MCF 10A (cell line): ENCODE results near the gene ADAMTSL4. TPM values are rescaled to one million over a fixed set of nuclear protein-coding genes. Genes with fewer than 3 reads are reported as not detected.

Experiments used
- BruUV-seq: library from RNA; stranded (reverse); fragments of 400-500 nt; replicated peaks from 2 replicates; lab custom pipeline; 2021; lab: Mats Ljungman, UMichigan
- CTCF ChIA-PET: fragments of 300-600 bp; sonication (Branson Sonifier 250); formaldehyde crosslinking; extraction: SDS; loops from one replicate; lab custom pipeline; 2021; ENCODE audit warnings: antibody characterized with exemption, inconsistent platforms; lab: Yijun Ruan, JAX
- POLR2A ChIA-PET: fragments of 300-600, 350-650 bp; sonication (Branson Sonifier 250); formaldehyde crosslinking; extraction: SDS; loops from one replicate; lab custom pipeline; 2020; ENCODE audit warnings: antibody characterized with exemption, inconsistent platforms; lab: Yijun Ruan, JAX
- DNase-seq: peaks from one replicate; pipeline ENCODE4 v3.0.0-alpha.2; 2018; ENCODE audit not compliant: unreplicated experiment
- H3K27ac Mint-ChIP-seq: one replicate; pipeline ENCODE4 v1.8.0; 2022; ENCODE audit warnings: mild to moderate bottlenecking, low read depth, mixed read lengths; ENCODE audit not compliant: unreplicated experiment
- H3K27me3 Mint-ChIP-seq: one replicate; pipeline ENCODE4 v1.8.0; 2022; ENCODE audit warnings: mixed read lengths; ENCODE audit not compliant: insufficient read depth, unreplicated experiment
- H3K36me3 Mint-ChIP-seq: one replicate; pipeline ENCODE4 v1.8.0; 2022; ENCODE audit warnings: mild to moderate bottlenecking, moderate library complexity, mixed read lengths; ENCODE audit not compliant: insufficient read depth, unreplicated experiment
- H3K4me1 Mint-ChIP-seq: one replicate; pipeline ENCODE4 v1.8.0; 2022; ENCODE audit warnings: mixed read lengths; ENCODE audit not compliant: insufficient read depth, unreplicated experiment
- H3K4me3 Mint-ChIP-seq: one replicate; pipeline ENCODE4 v1.8.0; 2022; ENCODE audit warnings: mild to moderate bottlenecking, moderate library complexity, mixed read lengths; ENCODE audit not compliant: unreplicated experiment
- H3K9me3 Mint-ChIP-seq: one replicate; pipeline ENCODE4 v1.8.0; 2022; ENCODE audit warnings: mixed read lengths; ENCODE audit not compliant: unreplicated experiment
- intact Hi-C: fragments of 100-400 bp; cut with micrococcal nuclease; formaldehyde crosslinking; loops from 2 replicates; pipeline ENCODE4 v1.14.1; 2022
- total RNA-seq: library from RNA; stranded (reverse); gene quantifications from 2 replicates; pipeline ENCODE4 v1.2.3, GENCODE V29; 2022
- TF ChIP-seq, protein P1 (sequence below): fragments of 200-600 bp; IDR thresholded peaks from one replicate; pipeline ENCODE4 v1.8.0; 2022; ENCODE audit warnings: antibody characterized with exemption, mild to moderate bottlenecking; ENCODE audit not compliant: unreplicated experiment

Gene ADAMTSL4
- total RNA-seq, 1 experiment from 2014 or later: 9.6 TPM

DNA sequence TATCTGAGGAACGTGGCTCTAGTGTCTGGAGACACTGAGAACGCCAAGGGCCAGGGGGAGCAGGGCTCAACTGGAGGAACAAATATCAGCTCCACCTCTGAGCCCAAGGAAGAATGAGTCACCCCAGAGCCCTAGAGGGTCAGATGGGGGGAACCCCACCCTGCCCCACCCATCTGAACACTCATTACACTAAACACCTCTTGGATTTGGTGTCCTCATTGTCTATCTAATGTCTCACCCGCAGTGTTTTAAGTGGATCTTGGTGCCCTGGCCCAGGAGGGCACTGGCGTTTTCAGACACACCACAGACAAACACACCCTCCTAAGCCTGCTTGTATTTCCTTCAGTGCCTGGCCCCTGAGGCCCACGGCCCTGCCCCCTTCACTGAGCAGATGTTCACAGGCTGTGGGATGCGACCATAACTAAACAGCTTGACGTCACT lies 35.8 kb upstream of the ADAMTSL4 start:
- Mint-ChIP-seq H3K27me3 (no peaks in the 10 kb centered on the region), H3K27ac (no peak overlapping the region), H3K4me1 (peaks cover 10% of the 10 kb centered on the region), H3K4me3 (no peak overlapping the region), H3K36me3 (peaks cover under 1% of the 10 kb centered on the region), H3K9me3 (no peaks in the 10 kb centered on the region)
- no TSS peak for BruUV-seq
- ChIA-PET POLR2A (interaction anchor here (1.1 to 4.9 kb wide), 2 partner anchors 27 to 149 kb away, joined by 3 to 32 read pairs; partner anchors contain the start of genes RPRD2 and TARS2), CTCF (interaction anchor here (0.5 to 6.3 kb wide), 5 partner anchors 13 to 211 kb away, joined by 3 to 44 read pairs (median 5); no protein-coding TSS in a partner anchor)
- intact Hi-C loops: no loop called here
- TF ChIP-seq, protein P1, sequence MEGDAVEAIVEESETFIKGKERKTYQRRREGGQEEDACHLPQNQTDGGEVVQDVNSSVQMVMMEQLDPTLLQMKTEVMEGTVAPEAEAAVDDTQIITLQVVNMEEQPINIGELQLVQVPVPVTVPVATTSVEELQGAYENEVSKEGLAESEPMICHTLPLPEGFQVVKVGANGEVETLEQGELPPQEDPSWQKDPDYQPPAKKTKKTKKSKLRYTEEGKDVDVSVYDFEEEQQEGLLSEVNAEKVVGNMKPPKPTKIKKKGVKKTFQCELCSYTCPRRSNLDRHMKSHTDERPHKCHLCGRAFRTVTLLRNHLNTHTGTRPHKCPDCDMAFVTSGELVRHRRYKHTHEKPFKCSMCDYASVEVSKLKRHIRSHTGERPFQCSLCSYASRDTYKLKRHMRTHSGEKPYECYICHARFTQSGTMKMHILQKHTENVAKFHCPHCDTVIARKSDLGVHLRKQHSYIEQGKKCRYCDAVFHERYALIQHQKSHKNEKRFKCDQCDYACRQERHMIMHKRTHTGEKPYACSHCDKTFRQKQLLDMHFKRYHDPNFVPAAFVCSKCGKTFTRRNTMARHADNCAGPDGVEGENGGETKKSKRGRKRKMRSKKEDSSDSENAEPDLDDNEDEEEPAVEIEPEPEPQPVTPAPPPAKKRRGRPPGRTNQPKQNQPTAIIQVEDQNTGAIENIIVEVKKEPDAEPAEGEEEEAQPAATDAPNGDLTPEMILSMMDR: no peak
- peak; percentile 32 for DNase-seq

DNA sequence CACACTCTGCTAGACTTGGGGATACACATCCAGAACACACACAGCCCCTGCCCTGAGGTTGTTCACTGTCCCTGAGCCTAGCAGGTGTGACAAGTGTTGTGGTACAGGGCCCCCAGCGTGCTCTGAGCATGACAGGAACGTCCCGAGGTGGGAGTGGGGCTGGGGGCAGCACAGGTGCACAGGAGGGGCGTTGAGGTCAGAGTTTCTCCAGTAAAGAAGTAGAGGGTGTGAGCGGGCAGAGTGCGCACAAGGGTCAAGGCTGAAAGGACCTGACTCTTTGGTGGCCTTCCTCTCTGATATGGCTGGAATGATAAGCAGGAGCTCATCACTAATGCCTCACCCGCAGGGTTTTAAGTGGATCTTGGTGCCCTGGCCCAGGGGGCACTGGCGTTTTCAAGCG lies 34.9 kb upstream of the ADAMTSL4 start:
- no peak for DNase-seq
- H3K4me1 Mint-ChIP-seq: peaks cover 10% of the 10 kb centered on the region
- TF ChIP-seq, protein P1: no peak
- no TSS peak for BruUV-seq
- no peaks in the 10 kb centered on the region for H3K9me3 Mint-ChIP-seq
- H3K27ac Mint-ChIP-seq: no peak overlapping the region
- intact Hi-C loops: no loop called here
- H3K36me3 Mint-ChIP-seq: no peaks in the 10 kb centered on the region
- ChIA-PET POLR2A (interaction anchor here (0.5 to 4.9 kb wide), 6 partner anchors 12 to 150 kb away, joined by 3 to 32 read pairs (median 10); partner anchors contain the start of genes RPRD2 and TARS2), CTCF (interaction anchor here (0.7 to 6.3 kb wide), 4 partner anchors 18 to 428 kb away, joined by 3 to 44 read pairs (median 5); no protein-coding TSS in a partner anchor)
- H3K4me3 Mint-ChIP-seq: peak overlapping the region; percentile 69
- H3K27me3 Mint-ChIP-seq: no peaks in the 10 kb centered on the region

DNA sequence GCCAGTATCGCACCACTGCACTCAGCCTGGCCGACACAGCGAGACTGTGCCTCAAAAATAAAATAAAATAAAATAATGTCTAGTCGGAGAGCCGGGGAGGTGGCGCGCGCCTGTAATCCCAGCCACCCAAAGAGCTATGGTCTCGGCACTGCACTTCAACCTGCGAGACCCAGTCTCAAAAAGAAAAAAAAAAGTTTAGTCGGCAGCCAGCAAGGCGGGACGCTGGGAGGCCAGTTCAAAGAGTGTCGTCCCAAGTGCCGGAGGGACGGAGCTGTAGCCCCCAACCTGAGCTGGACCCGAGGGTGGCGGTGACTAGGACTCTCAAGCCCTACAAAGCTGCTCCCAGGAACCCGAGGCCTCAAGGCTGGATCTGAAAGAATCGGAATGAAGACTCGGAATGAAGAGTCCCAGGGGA lies 34.3 kb upstream of the ADAMTSL4 start:
- BruUV-seq: no TSS peak
- Mint-ChIP-seq H3K27ac (no peak overlapping the region), H3K27me3 (no peaks in the 10 kb centered on the region), H3K36me3 (no peaks in the 10 kb centered on the region), H3K4me1 (peaks cover 10% of the 10 kb centered on the region), H3K9me3 (no peaks in the 10 kb centered on the region), H3K4me3 (peak overlapping the region; percentile 69)
- TF ChIP-seq, protein P1: no peak
- POLR2A ChIA-PET: interaction anchor here (0.6 to 4.9 kb wide), 18 partner anchors 8 to 298 kb away, joined by 3 to 32 read pairs (median 6); partner anchors contain the start of genes ADAMTSL4, ECM1, ENSA and GOLPH3L
- intact Hi-C loops: loop anchor here (5.0 kb wide), 1 partner anchor 33 kb away; no protein-coding TSS in a partner anchor
- CTCF ChIA-PET: interaction anchor here (0.6 to 6.3 kb wide), 13 partner anchors 17 to 529 kb away, joined by 3 to 44 read pairs (median 4); partner anchors contain the start of gene TARS2
- no peak for DNase-seq

DNA sequence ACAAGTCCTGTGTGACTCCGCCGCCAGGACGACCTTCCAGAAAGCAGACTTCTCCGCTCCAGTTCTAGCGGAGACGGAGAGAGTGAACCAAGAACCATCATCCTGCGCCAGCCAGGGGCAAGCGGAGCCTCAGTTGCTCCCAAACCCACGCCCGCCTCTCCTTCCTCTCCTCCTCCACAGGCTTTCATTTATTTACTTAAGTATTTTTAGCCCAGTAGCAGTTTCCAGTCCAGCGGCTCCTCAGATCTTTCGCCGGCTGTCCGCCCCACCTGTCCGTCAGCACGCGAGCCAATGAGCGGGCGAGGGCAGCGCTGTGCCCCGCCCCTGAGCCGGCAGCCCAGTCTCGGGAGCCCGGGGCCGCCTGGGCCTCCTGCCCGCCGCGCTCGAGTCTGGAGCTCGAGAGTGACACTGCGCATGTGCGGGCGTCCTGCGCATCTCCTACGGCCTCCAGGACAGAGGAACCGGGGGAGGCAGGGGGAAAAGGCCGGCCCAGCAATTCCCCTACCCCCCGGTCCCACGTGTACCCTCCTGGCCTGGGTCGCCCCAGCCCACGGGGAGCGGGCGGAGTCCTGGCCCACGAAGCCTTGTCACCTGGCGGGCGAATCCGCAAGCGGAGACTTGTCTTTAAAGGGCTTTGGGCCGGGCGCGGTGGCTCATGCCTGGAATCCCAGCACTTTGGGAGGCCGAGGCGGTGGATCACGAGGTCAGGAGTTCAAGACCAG lies 33.7 kb upstream of the ADAMTSL4 start, which contains the start of gene FALEC:
TSS of gene FALEC (plus strand) at position 425 of the 722 bp plus-strand sequence.
- Mint-ChIP-seq H3K27ac (peak within 1 kb of the TSS; percentile 36), H3K36me3 (no peaks in the 10 kb centered on the region), H3K27me3 (no peaks in the 10 kb centered on the region), H3K4me1 (peaks cover 10% of the 10 kb centered on the region), H3K9me3 (no peaks in the 10 kb centered on the region), H3K4me3 (peak within 1 kb of the TSS; percentile 69)
- intact Hi-C loops: loop anchor here (1.0 to 5.0 kb wide), 2 partner anchors 33 to 45 kb away; no protein-coding TSS in a partner anchor
- ChIA-PET CTCF (interaction anchor here (0.6 to 6.3 kb wide), 16 partner anchors 17 to 889 kb away, joined by 3 to 44 read pairs (median 4); partner anchors contain the start of gene TARS2), POLR2A (interaction anchor here (0.6 to 4.9 kb wide), 22 partner anchors 9 to 298 kb away, joined by 3 to 32 read pairs (median 6); partner anchors contain the start of genes ADAMTSL4, ECM1, ENSA and GOLPH3L)
- TF ChIP-seq, protein P1: no peak
- no TSS peak for BruUV-seq
- peak; percentile 98 for DNase-seq
